ENCODE results near the gene DIPK1B. TPM values are rescaled to one million over a fixed set of nuclear protein-coding genes. Genes with fewer than 3 reads are reported as not detected.
"Not testable (repeated sequence)": the region's sequence is repeated elsewhere in the genome, so short reads cannot be mapped to it uniquely, and the experiment has no call there.

Gene DIPK1B
- total RNA-seq, 6 experiments from 2014 or later, result not detected

- H3K36me3 Mint-ChIP-seq (ENCODE audit: low read depth), result no peaks in the 10 kb centered on the region
- no peak for TF ChIP-seq CTCF (IDR thresholded peaks at IDR 0.05)
- no peaks in the 10 kb centered on the region for H3K9me3 Mint-ChIP-seq
- peaks cover 29% of the 10 kb centered on the region for H3K27me3 Mint-ChIP-seq (ENCODE audit: insufficient read depth)
- no peak overlapping the region for H3K27ac Mint-ChIP-seq
- no peak for DNase-seq
- H3K4me1 Mint-ChIP-seq (ENCODE audit: low read depth), result peaks cover 15% of the 10 kb centered on the region
- H3K4me3 Mint-ChIP-seq, result no peak overlapping the region
Observed at GRCh38 chr9:136707849-136708517, 4.4 kb upstream of the DIPK1B start.

GRCh38 chr9:136709454-136710109 lies 2.8 kb upstream of the DIPK1B start:
- no peak overlapping the region for H3K4me3 Mint-ChIP-seq
- H3K36me3 Mint-ChIP-seq (ENCODE audit: low read depth), result no peaks in the 10 kb centered on the region
- H3K9me3 Mint-ChIP-seq, result no peaks in the 10 kb centered on the region
- DNase-seq, result no peak
- H3K27me3 Mint-ChIP-seq (ENCODE audit: insufficient read depth), result peaks cover 23% of the 10 kb centered on the region
- no peak overlapping the region for H3K27ac Mint-ChIP-seq
- no peak for TF ChIP-seq CTCF (IDR thresholded peaks at IDR 0.05)
- peaks cover 15% of the 10 kb centered on the region for H3K4me1 Mint-ChIP-seq (ENCODE audit: low read depth)

GRCh38 chr9:136710543-136710942 lies 1.8 kb upstream of the DIPK1B start:
- H3K9me3 Mint-ChIP-seq, result no peaks in the 10 kb centered on the region
- H3K36me3 Mint-ChIP-seq (ENCODE audit: low read depth), result no peaks in the 10 kb centered on the region
- no peak overlapping the region for H3K4me3 Mint-ChIP-seq
- peak; percentile 39 for DNase-seq
- no peak overlapping the region for H3K27ac Mint-ChIP-seq
- H3K4me1 Mint-ChIP-seq (ENCODE audit: low read depth), result peaks cover 15% of the 10 kb centered on the region
- H3K27me3 Mint-ChIP-seq (ENCODE audit: insufficient read depth), result peaks cover 18% of the 10 kb centered on the region
- no peak for TF ChIP-seq CTCF (IDR thresholded peaks at IDR 0.05)

GRCh38 chr9:136711219-136711648 lies 1.1 kb upstream of the DIPK1B start:
- peaks cover 15% of the 10 kb centered on the region for H3K4me1 Mint-ChIP-seq (ENCODE audit: low read depth)
- DNase-seq, result peak; percentile 66
- H3K27ac Mint-ChIP-seq; H3K36me3 Mint-ChIP-seq (ENCODE audit: low read depth); H3K4me3 Mint-ChIP-seq; H3K9me3 Mint-ChIP-seq: not testable (repeated sequence)
- peaks cover 18% of the 10 kb centered on the region for H3K27me3 Mint-ChIP-seq (ENCODE audit: insufficient read depth)

GRCh38 chr9:136712690-136713544 lies 545 bp downstream of the DIPK1B start:
- peaks cover 15% of the 10 kb centered on the region for H3K4me1 Mint-ChIP-seq (ENCODE audit: low read depth)
- no peak overlapping the region for H3K4me3 Mint-ChIP-seq
- no peak for DNase-seq
- peaks cover 10% of the 10 kb centered on the region for H3K27me3 Mint-ChIP-seq (ENCODE audit: insufficient read depth)
- H3K9me3 Mint-ChIP-seq, result no peaks in the 10 kb centered on the region
- no peak overlapping the region for H3K27ac Mint-ChIP-seq
- no peaks in the 10 kb centered on the region for H3K36me3 Mint-ChIP-seq (ENCODE audit: low read depth)
- TF ChIP-seq CTCF (IDR thresholded peaks at IDR 0.05), result no peak
